GM23338 (cell line): ENCODE results near the gene PYDC2.

Source experiments
- CREB1 ChIP-seq: fragments of 250-450 bp; sonication (Bioruptor Pico); IDR thresholded peaks from 2 replicates; pipeline ENCODE4 v1.5.0; 2020; ENCODE audit warnings: low read depth, mild to moderate bottlenecking, moderate library complexity
- EZH2 ChIP-seq: fragments of 200-600 bp; sonication (generic); IDR thresholded peaks from one replicate; pipeline ENCODE4 v1.8.0; 2017; ENCODE audit warnings: antibody characterized with exemption, mild to moderate bottlenecking, low read depth; ENCODE audit not compliant: unreplicated experiment
- EZH2phosphoT487 ChIP-seq: fragments of 200-600 bp; sonication (generic); IDR thresholded peaks from one replicate; pipeline ENCODE4 v1.8.1; 2018; ENCODE audit warnings: antibody characterized with exemption; ENCODE audit not compliant: unreplicated experiment
- TF ChIP-seq, protein P1 (sequence below): IDR thresholded peaks from one replicate; pipeline ENCODE4 v1.6.1; 2018; ENCODE audit warnings: antibody characterized with exemption; ENCODE audit not compliant: unreplicated experiment
- TF ChIP-seq, protein P2 (sequence below), 2 experiments: fragments of 200-600 bp in 1 of 2; sonication (generic) in 1 of 2; conservative IDR thresholded peaks; 2 replicates each; pipeline versions ENCODE4 v1.5.1 to v1.6.1; 2016 to 2017; ENCODE audit warnings: antibody characterized with exemption in 2 of 2, low read depth in 2 of 2, mild to moderate bottlenecking in 2 of 2, moderate library complexity in 1 of 2

GRCh38 chr3:191500892-191501291 lies 39.9 kb downstream of the PYDC2 start:
- TF ChIP-seq, protein P1, sequence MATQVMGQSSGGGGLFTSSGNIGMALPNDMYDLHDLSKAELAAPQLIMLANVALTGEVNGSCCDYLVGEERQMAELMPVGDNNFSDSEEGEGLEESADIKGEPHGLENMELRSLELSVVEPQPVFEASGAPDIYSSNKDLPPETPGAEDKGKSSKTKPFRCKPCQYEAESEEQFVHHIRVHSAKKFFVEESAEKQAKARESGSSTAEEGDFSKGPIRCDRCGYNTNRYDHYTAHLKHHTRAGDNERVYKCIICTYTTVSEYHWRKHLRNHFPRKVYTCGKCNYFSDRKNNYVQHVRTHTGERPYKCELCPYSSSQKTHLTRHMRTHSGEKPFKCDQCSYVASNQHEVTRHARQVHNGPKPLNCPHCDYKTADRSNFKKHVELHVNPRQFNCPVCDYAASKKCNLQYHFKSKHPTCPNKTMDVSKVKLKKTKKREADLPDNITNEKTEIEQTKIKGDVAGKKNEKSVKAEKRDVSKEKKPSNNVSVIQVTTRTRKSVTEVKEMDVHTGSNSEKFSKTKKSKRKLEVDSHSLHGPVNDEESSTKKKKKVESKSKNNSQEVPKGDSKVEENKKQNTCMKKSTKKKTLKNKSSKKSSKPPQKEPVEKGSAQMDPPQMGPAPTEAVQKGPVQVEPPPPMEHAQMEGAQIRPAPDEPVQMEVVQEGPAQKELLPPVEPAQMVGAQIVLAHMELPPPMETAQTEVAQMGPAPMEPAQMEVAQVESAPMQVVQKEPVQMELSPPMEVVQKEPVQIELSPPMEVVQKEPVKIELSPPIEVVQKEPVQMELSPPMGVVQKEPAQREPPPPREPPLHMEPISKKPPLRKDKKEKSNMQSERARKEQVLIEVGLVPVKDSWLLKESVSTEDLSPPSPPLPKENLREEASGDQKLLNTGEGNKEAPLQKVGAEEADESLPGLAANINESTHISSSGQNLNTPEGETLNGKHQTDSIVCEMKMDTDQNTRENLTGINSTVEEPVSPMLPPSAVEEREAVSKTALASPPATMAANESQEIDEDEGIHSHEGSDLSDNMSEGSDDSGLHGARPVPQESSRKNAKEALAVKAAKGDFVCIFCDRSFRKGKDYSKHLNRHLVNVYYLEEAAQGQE: no peak
- TF ChIP-seq, protein P2, sequence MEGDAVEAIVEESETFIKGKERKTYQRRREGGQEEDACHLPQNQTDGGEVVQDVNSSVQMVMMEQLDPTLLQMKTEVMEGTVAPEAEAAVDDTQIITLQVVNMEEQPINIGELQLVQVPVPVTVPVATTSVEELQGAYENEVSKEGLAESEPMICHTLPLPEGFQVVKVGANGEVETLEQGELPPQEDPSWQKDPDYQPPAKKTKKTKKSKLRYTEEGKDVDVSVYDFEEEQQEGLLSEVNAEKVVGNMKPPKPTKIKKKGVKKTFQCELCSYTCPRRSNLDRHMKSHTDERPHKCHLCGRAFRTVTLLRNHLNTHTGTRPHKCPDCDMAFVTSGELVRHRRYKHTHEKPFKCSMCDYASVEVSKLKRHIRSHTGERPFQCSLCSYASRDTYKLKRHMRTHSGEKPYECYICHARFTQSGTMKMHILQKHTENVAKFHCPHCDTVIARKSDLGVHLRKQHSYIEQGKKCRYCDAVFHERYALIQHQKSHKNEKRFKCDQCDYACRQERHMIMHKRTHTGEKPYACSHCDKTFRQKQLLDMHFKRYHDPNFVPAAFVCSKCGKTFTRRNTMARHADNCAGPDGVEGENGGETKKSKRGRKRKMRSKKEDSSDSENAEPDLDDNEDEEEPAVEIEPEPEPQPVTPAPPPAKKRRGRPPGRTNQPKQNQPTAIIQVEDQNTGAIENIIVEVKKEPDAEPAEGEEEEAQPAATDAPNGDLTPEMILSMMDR (conservative IDR thresholded peaks at IDR 0.05; ENCODE audit: low read depth in 2 of 2): no peak
- TF ChIP-seq EZH2 (no peak), EZH2phosphoT487 (no peak), CREB1 (CRISPR knock-in tag) (no peak)
